ENCODE data around the gene CRISP1.

The CRISP1 gene

GRCh38 chr6:49841424-49841823 lies 24.9 kb downstream of the CRISP1 start:
- no peak for DNase-seq (ENCODE audit: extremely low read depth, low read depth)
- no peak for TF ChIP-seq CTCF (IDR thresholded peaks at IDR 0.05; ENCODE audit: low read depth, low read length)

GRCh38 chr6:49839957-49840356 lies 26.4 kb downstream of the CRISP1 start:
- TF ChIP-seq CTCF (IDR thresholded peaks at IDR 0.05; ENCODE audit: low read depth, low read length) = no peak
- DNase-seq (ENCODE audit: extremely low read depth, low read depth) = no peak

GRCh38 chr6:49839162-49839561 lies 27.2 kb downstream of the CRISP1 start:
- DNase-seq (ENCODE audit: extremely low read depth, low read depth) = no peak
- TF ChIP-seq CTCF (IDR thresholded peaks at IDR 0.05; ENCODE audit: low read depth, low read length) = no peak

GRCh38 chr6:49835140-49835539 lies 31.2 kb downstream of the CRISP1 start:
- TF ChIP-seq CTCF (IDR thresholded peaks at IDR 0.05; ENCODE audit: low read depth, low read length) = no peak
- DNase-seq (ENCODE audit: extremely low read depth, low read depth) = no peak

DNA sequence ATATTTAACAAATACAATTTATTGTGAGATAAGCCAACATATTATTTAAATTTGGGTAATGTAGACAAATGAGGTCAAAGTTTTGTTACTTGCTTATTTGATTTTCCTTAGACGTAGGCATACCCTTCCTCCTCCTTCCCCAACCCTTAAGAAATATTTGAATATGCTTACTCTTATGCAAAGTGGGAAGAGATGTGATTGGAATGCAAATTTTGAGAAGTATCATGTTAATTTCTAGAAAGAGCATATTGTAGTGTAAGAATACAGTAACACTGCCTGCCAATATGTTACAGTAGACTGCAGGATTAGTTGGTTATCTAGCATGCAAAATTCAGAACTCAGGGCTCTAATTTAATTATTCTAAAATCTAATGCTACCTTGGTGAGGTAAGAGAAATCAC lies 32.9 kb downstream of the CRISP1 start:
- no peak for DNase-seq (ENCODE audit: extremely low read depth, low read depth)
- no peak for TF ChIP-seq CTCF (IDR thresholded peaks at IDR 0.05; ENCODE audit: low read depth, low read length)

GRCh38 chr6:49826743-49827406 lies 39.5 kb downstream of the CRISP1 start:
- TF ChIP-seq CTCF (IDR thresholded peaks at IDR 0.05; ENCODE audit: low read depth, low read length) = no peak

GRCh38 chr6:49815166-49815565 lies 51.2 kb downstream of the CRISP1 start:
- no peak for TF ChIP-seq CTCF (IDR thresholded peaks at IDR 0.05; ENCODE audit: low read depth, low read length)
- DNase-seq (ENCODE audit: extremely low read depth, low read depth) = no peak

More at GRCh38 chr6:49826743-49827406, 39.5 kb downstream of the CRISP1 start:
- no peak for DNase-seq (ENCODE audit: extremely low read depth, low read depth)
